Ovary (tissue), 9 donors: ENCODE results near the gene PCBP3. TPM values are rescaled to one million over a fixed set of nuclear protein-coding genes. Genes with fewer than 3 reads are reported as not detected.

ENCODE experiments used
- DNase-seq, 5 donors: peaks; one replicate each; pipeline ENCODE4 v3.0.0-alpha.2; 2019 to 2020
- H3K27ac ChIP-seq, 2 donors: fragments of 200-600 bp; one replicate each; pipeline versions ENCODE4 v1.5.1 to v1.8.0; 2019 to 2022
- H3K27me3 ChIP-seq: fragments of 200-600 bp; one replicate; pipeline ENCODE4 v1.8.0; 2022
- H3K36me3 ChIP-seq: fragments of 200-600 bp; sonication (generic); one replicate; pipeline ENCODE4 v1.5.1; 2019
- H3K4me1 ChIP-seq: one replicate; pipeline ENCODE4 v1.8.1; 2013; ENCODE audit warnings: mild to moderate bottlenecking, moderate library complexity; ENCODE audit not compliant: insufficient read depth
- H3K4me3 ChIP-seq: fragments of 200-600 bp; sonication (generic); one replicate; pipeline ENCODE4 v1.5.1; 2017
- H3K9me3 ChIP-seq, 2 donors: fragments of 200-600 bp in 1 of 2; sonication (generic) in 1 of 2; one replicate each; pipeline versions ENCODE4 v1.5.1 to v1.8.1; 2013 to 2019; ENCODE audit warnings: mild to moderate bottlenecking in 1 of 2, moderate library complexity in 1 of 2
- EP300 ChIP-seq: sonication (generic); formaldehyde crosslinking; IDR thresholded peaks from one replicate; pipeline ENCODE4 v1.6.1; 2017; ENCODE audit warnings: antibody characterized with exemption
- POLR2A ChIP-seq: fragments of 450-650 bp; IDR thresholded peaks from one replicate; pipeline ENCODE4 v1.6.1; 2017; ENCODE audit warnings: antibody characterized with exemption, mild to moderate bottlenecking, moderate library complexity
- WGBS, 3 donors: extraction: QIAGEN DNeasy Blood & Tissue Kit in 1 of 3; methylation state at CpG; one replicate each; pipeline versions ENCODE4 v1.1.5 to v1.1.7; 2013 to 2017; 5-methylcytosine and 5-hydroxymethylcytosine counted together
- intact Hi-C, 4 donors: fragments of 100-400 bp; cut with DNase I; formaldehyde crosslinking; loops; one replicate each; pipeline versions ENCODE4 v1.11.0 to v1.15.1; 2022 to 2023
- polyA plus RNA-seq, 2 donors: library from polyadenylated mRNA; stranded (reverse); fragments of 200-250 nt in 1 of 2; fragments of 350-450 nt in 1 of 2; fragmentation: Illumina TruSeq in 1 of 2; extraction: RNeasy Lipid Tissue Mini Kit (QIAGEN cat#74804) in 1 of 2; gene quantifications; one replicate each; pipeline ENCODE4 v1.2.3, GENCODE V29; 2013 to 2014
- total RNA-seq, 7 donors: library from RNA; depleted of rRNA in 2 of 7; stranded (reverse); fragments of >200 nt in 2 of 7; fragmentation: NEBNext Ultra II Directional in 3 of 7; extraction: Animal tissue kit (Norgen Biotek cat#: 25700) in 3 of 7; gene quantifications; one replicate each; pipeline versions ENCODE4 v1.1.0 to v1.2.4, GENCODE V29; 2016 to 2023
- TF ChIP-seq, protein P1 (sequence below), 3 donors: fragments of 450-650 bp in 2 of 3; fragments of 200-600 bp in 1 of 3; IDR thresholded peaks; one replicate each; pipeline versions ENCODE4 v1.5.1 to v1.8.0; 2016 to 2022; ENCODE audit warnings: antibody characterized with exemption in 3 of 3, mild to moderate bottlenecking in 1 of 3
- donor health status: DM: no; HTN: no; CAD: no; lungs with moderate emphysema.
- donor health status: DM: no; HTN: no; CAD: no.
- donor health status: Bipolar disorder and iron deficiency.
- donor health status: DM: yes; HTN: yes; CAD: no.
- donor health status: DM: no; HTN: no; CAD: no.
- donor health status: DM: yes; HTN: yes; CAD: no.

Gene PCBP3
- total and polyA plus RNA-seq, 9 donors = 2.4 to 10.1 (median 5.4) TPM

- H3K4me1 ChIP-seq = no peaks in the 10 kb centered on the region
- no peaks in the 10 kb centered on the region for H3K9me3 ChIP-seq
- no peak for DNase-seq
- H3K27ac ChIP-seq = no peak overlapping the region
- H3K36me3 ChIP-seq = no peaks in the 10 kb centered on the region
- intact Hi-C loops = no loop called here
- 79 to 98% (median 89%) methylated on average over 22 to 23 of the region's 23 CpGs for WGBS, 3 donors
- H3K27me3 ChIP-seq = no peaks in the 10 kb centered on the region
- TF ChIP-seq, protein P1, sequence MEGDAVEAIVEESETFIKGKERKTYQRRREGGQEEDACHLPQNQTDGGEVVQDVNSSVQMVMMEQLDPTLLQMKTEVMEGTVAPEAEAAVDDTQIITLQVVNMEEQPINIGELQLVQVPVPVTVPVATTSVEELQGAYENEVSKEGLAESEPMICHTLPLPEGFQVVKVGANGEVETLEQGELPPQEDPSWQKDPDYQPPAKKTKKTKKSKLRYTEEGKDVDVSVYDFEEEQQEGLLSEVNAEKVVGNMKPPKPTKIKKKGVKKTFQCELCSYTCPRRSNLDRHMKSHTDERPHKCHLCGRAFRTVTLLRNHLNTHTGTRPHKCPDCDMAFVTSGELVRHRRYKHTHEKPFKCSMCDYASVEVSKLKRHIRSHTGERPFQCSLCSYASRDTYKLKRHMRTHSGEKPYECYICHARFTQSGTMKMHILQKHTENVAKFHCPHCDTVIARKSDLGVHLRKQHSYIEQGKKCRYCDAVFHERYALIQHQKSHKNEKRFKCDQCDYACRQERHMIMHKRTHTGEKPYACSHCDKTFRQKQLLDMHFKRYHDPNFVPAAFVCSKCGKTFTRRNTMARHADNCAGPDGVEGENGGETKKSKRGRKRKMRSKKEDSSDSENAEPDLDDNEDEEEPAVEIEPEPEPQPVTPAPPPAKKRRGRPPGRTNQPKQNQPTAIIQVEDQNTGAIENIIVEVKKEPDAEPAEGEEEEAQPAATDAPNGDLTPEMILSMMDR (IDR thresholded peaks at IDR 0.05) = no peak
- TF ChIP-seq EP300 (no peak), POLR2A (no peak)
- H3K4me3 ChIP-seq = no peak overlapping the region
Observed at GRCh38 chr21:45940621-45941337, 297.3 kb downstream of the PCBP3 start.

DNA sequence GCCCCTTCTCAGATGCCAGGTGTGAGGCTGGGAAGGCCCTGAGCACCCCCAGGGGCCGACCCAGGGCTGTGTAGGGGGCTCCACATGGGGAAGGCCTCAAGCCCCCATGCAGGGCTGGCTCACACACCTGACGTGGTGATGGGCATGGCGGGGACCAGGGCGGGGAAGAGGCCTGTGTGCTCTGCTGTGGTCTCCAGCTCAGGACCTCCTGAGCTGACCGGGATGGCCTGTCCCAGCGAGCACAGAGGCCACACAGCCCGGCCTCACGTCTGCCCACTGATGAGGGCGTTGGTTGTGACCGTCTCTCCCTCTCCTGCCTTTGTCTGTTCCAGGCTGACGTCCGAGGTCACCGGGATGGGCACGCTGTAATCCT lies 297.8 kb downstream of the PCBP3 start:
- Histone ChIP-seq H3K4me3 (no peak overlapping the region), H3K27me3 (no peaks in the 10 kb centered on the region), H3K36me3 (no peaks in the 10 kb centered on the region), H3K9me3 (no peaks in the 10 kb centered on the region), H3K4me1 (no peaks in the 10 kb centered on the region), H3K27ac (no peak overlapping the region)
- intact Hi-C loops = no loop called here
- 78 to 80% (median 79%) methylated on average over 14 of the region's 14 CpGs for WGBS, 3 donors
- no peak for DNase-seq
- TF ChIP-seq POLR2A (no peak), EP300 (no peak)
- TF ChIP-seq, protein P1 (IDR thresholded peaks at IDR 0.05) = no peak

DNA sequence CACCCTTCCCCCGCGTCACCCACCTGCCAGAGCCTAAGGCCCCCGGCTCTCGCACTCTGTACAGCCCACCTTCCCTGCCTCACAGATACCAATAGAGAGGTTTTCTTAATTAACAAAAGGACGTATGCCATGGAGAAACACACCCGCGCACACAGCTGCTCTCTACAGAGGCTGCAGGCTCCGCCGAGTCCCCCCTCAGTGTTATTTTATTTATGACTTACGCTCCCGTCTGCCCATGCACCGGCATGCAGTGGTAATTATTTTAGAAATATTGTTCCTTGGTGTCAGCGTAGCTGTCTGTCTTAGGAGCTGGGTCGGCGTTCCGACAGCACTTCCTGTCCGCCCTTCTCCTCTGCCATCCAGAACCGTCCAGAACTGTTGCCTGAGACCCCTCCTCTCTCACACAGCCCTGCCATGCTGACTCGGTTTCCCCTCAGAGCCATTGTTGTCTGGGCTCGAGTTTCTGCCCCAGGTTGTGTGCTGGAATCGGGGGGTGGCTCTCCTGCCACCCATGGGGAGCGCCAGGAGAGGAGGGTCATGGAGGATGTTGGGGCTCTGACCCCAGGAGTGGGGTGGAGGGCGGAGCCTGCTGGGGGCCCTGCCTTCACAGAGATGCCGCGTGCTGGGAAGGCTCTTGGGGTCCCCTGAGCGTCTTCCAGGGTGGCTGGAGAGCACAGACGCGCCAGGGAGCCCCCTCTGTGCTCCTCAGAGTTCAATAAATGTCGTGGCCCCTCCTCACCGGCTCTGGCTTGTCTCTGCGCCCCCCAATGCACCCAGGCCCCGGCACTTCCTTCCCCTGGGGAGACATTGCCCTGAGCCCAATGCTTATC lies 298.4 kb downstream of the PCBP3 start:
- no peak overlapping the region for H3K4me3 ChIP-seq
- intact Hi-C loops = no loop called here
- no peaks in the 10 kb centered on the region for H3K36me3 ChIP-seq
- no peak overlapping the region for H3K27ac ChIP-seq
- no peaks in the 10 kb centered on the region for H3K9me3 ChIP-seq
- H3K4me1 ChIP-seq = no peaks in the 10 kb centered on the region
- no peak for DNase-seq
- H3K27me3 ChIP-seq = no peaks in the 10 kb centered on the region
- 73 to 83% (median 77%) methylated on average over 31 to 32 of the region's 32 CpGs for WGBS, 3 donors
- TF ChIP-seq POLR2A = no peak
- TF ChIP-seq EP300 = no peak
- TF ChIP-seq, protein P1 (IDR thresholded peaks at IDR 0.05) = no peak

GRCh38 chr21:45942755-45943629 lies 299.5 kb downstream of the PCBP3 start:
- DNase-seq = no peak
- 77 to 86% (median 79%) methylated on average over 20 of the region's 20 CpGs for WGBS, 3 donors
- intact Hi-C loops = no loop called here

More at GRCh38 chr21:45942755-45943629, 299.5 kb downstream of the PCBP3 start:
- Histone ChIP-seq H3K36me3 (no peaks in the 10 kb centered on the region), H3K4me1 (no peaks in the 10 kb centered on the region), H3K27me3 (no peaks in the 10 kb centered on the region), H3K27ac (no peak overlapping the region), H3K9me3 (no peaks in the 10 kb centered on the region), H3K4me3 (no peak overlapping the region)
- TF ChIP-seq POLR2A (no peak), EP300 (no peak)
- TF ChIP-seq, protein P1 (IDR thresholded peaks at IDR 0.05) = no peak
